Sigmoid colon (tissue), 7 donors: ENCODE data around the gene EPHX1. TPM values are rescaled to one million over a fixed set of nuclear protein-coding genes. Genes with fewer than 3 reads are reported as not detected.
A peak's percentile ranks its signal among the peaks of the same experiment; 100 is the strongest.

Experiments used
- DNase-seq: peaks from one replicate; pipeline ENCODE4 v3.0.0-alpha.2; 2019
- H3K27ac ChIP-seq, 4 donors: fragments of 200-600 bp; sonication (generic); one replicate each; pipeline ENCODE4 v1.5.1; 2016 to 2019; ENCODE audit warnings: mild to moderate bottlenecking in 1 of 4
- H3K27me3 ChIP-seq, 3 donors: fragments of 200-600 bp; sonication (generic); one replicate each; pipeline ENCODE4 v1.5.1; 2019; ENCODE audit warnings: mild to moderate bottlenecking in 1 of 3
- H3K36me3 ChIP-seq, 4 donors: fragments of 200-600 bp; sonication (generic); one replicate each; pipeline ENCODE4 v1.5.1; 2016 to 2019
- H3K4me1 ChIP-seq, 4 donors: fragments of 200-600 bp; sonication (generic); one replicate each; pipeline ENCODE4 v1.5.1; 2017 to 2019
- H3K4me3 ChIP-seq, 4 donors: fragments of 200-600 bp; sonication (generic); one replicate each; pipeline ENCODE4 v1.5.1; 2017 to 2019; ENCODE audit warnings: mild to moderate bottlenecking in 2 of 4, moderate library complexity in 1 of 4
- H3K9me3 ChIP-seq, 4 donors: fragments of 200-600 bp in 3 of 4; sonication (generic) in 3 of 4; one replicate each; pipeline versions ENCODE4 v1.5.1 to v1.6.1; 2013 to 2019
- EP300 ChIP-seq, 4 donors: sonication (generic); formaldehyde crosslinking; IDR thresholded peaks; one replicate each; pipeline ENCODE4 v1.6.1; 2017; ENCODE audit warnings: antibody characterized with exemption in 4 of 4
- POLR2A ChIP-seq, 2 donors: fragments of 450-650 bp; IDR thresholded peaks; one replicate each; pipeline ENCODE4 v1.6.1; 2016; ENCODE audit warnings: antibody characterized with exemption in 2 of 2, mild to moderate bottlenecking in 2 of 2, moderate library complexity in 2 of 2
- POLR2AphosphoS5 ChIP-seq, 4 donors: sonication (generic); formaldehyde crosslinking; IDR thresholded peaks; one replicate each; pipeline ENCODE4 v1.6.1; 2017; ENCODE audit warnings: antibody characterized with exemption in 4 of 4
- WGBS, 2 donors: extraction: QIAGEN DNeasy Blood & Tissue Kit; methylation state at CpG; one replicate each; pipeline ENCODE4 v1.1.7; 2013; 5-methylcytosine and 5-hydroxymethylcytosine counted together
- intact Hi-C: fragments of 100-400 bp; cut with DNase I; formaldehyde crosslinking; loops from one replicate; pipeline ENCODE4 v1.15.1; 2023
- polyA plus RNA-seq, 3 donors: library from polyadenylated mRNA; stranded (reverse); fragments of 200-250 nt; gene quantifications; one replicate each; pipeline ENCODE4 v1.2.3, GENCODE V29; 2013
- total RNA-seq, 4 donors: library from RNA; depleted of rRNA; stranded (reverse); fragments of >200 nt; gene quantifications; one replicate each; pipeline ENCODE4 v1.1.0, GENCODE V29; 2016
- TF ChIP-seq, protein P1 (sequence below), 4 experiments: fragments of 450-650 bp in 3 of 4; fragments of 200-600 bp in 1 of 4; IDR thresholded peaks; one replicate each; pipeline ENCODE4 v1.5.1; 2016 to 2019; ENCODE audit warnings: antibody characterized with exemption in 4 of 4, mild to moderate bottlenecking in 3 of 4, moderate library complexity in 2 of 4
- donor health status: healthy with polysubstance abuse.
- donor health status: Bipolar disorder and iron deficiency.
- donor health status: healthy.

Gene EPHX1
- total and polyA plus RNA-seq, 7 donors: 6.9 to 78.9 (median 43.6) TPM

DNA sequence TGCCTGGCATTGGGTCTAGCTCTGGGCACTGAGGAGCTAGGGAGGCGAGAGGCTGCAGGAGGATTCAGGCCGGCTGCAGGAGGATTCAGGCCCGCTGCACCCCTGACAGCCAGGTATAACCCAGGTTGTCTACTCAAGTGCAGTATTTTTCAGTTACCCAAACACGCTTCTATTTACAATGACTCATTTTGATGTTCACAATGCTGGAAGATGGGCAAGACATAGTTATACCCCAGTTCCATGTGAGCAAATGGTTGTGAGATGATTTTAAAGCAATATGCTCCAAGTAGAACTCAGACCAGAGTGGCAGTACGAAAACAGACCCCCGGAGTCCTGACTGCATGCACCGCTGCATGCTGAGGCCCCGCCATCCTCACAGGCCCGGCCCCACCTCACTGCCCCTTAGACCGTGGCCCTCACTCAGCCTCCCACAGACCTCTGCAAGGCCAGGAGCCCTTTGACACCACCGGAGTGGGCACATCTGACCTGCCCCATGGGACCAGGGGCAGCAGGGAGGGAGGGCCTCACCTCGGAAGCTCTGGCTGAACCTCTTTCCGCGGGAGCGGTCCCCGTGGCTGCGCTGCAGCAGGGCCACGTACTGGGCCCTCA, 78.5 kb downstream of the EPHX1 start:
- TF ChIP-seq EP300 (IDR thresholded peaks at IDR 0.05) (no peak), POLR2A (IDR thresholded peaks at IDR 0.05) (no peak), POLR2AphosphoS5 (IDR thresholded peaks at IDR 0.05) (no peak)
- TF ChIP-seq, protein P1, sequence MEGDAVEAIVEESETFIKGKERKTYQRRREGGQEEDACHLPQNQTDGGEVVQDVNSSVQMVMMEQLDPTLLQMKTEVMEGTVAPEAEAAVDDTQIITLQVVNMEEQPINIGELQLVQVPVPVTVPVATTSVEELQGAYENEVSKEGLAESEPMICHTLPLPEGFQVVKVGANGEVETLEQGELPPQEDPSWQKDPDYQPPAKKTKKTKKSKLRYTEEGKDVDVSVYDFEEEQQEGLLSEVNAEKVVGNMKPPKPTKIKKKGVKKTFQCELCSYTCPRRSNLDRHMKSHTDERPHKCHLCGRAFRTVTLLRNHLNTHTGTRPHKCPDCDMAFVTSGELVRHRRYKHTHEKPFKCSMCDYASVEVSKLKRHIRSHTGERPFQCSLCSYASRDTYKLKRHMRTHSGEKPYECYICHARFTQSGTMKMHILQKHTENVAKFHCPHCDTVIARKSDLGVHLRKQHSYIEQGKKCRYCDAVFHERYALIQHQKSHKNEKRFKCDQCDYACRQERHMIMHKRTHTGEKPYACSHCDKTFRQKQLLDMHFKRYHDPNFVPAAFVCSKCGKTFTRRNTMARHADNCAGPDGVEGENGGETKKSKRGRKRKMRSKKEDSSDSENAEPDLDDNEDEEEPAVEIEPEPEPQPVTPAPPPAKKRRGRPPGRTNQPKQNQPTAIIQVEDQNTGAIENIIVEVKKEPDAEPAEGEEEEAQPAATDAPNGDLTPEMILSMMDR (IDR thresholded peaks at IDR 0.05): no peak
- peaks cover 0 to 12% (median under 1%) of the 10 kb centered on the region in 4 donors for H3K4me1 ChIP-seq
- H3K27ac ChIP-seq: no peak overlapping the region
- no peaks in the 10 kb centered on the region for H3K36me3 ChIP-seq
- no peaks in the 10 kb centered on the region for H3K9me3 ChIP-seq
- intact Hi-C loops: no loop called here
- H3K4me3 ChIP-seq: no peak overlapping the region
- H3K27me3 ChIP-seq: no peaks in the 10 kb centered on the region
- DNase-seq: no peak
- 20 to 71% methylated on average over 18 of the region's 18 CpGs for WGBS, 2 donors

DNA sequence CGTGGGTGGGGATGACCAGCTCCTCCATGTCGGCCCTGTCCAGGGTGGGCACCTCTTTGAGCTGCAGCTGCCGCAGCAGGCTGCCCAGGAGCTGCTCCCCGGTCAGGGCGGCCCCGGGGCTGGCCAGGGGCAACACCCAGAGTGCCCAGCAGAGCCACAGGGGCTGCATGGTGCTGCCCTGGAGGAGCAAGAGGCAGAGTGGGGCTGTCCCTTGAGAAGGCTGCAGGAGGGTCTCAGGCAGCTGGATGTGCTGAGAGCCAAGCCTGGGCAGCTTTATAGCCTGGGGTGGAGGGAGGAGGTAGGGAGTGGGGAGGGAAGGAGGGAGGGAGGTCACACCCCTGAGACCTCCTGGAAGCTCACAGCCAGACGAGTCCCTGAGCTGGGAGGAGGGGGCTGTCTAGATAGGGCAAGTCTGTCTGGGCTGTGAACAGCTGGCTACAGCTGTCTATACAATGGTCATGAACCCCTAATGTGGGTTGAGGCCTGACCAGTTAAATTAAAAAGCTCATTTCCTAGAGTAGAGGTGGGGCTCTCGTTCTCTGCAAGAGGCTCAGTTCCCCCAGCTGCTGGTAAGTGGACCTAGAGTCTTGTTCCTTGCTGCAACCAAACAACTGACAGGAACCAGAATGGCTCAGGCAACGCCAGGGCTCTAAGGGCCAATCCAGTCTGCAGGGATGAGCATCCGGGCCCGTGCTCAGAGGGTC, 79.1 kb downstream of the EPHX1 start, which contains the start of gene LEFTY1:
Gene LEFTY1 (minus strand): TSS at position 249 of the 704 bp plus-strand sequence. CDS start 80 bp downstream, at position 169.
- intact Hi-C loops: no loop called here
- Histone ChIP-seq H3K4me1 (peaks cover 0 to 6% (median 0%) of the 10 kb centered on the region in 4 donors), H3K9me3 (no peaks in the 10 kb centered on the region), H3K27me3 (no peaks in the 10 kb centered on the region), H3K27ac (no peak within 1 kb of the TSS), H3K4me3 (no peak within 1 kb of the TSS), H3K36me3 (no peaks in the 10 kb centered on the region)
- 14 to 58% methylated on average over 11 of the region's 11 CpGs for WGBS, 2 donors
- DNase-seq: no peak
- peak in 1 of 4 donors; percentile 45 for TF ChIP-seq POLR2AphosphoS5 (IDR thresholded peaks at IDR 0.05)
- TF ChIP-seq POLR2A (IDR thresholded peaks at IDR 0.05): peak in 1 of 2 donors; percentile 71
- no peak for TF ChIP-seq EP300 (IDR thresholded peaks at IDR 0.05)

DNA sequence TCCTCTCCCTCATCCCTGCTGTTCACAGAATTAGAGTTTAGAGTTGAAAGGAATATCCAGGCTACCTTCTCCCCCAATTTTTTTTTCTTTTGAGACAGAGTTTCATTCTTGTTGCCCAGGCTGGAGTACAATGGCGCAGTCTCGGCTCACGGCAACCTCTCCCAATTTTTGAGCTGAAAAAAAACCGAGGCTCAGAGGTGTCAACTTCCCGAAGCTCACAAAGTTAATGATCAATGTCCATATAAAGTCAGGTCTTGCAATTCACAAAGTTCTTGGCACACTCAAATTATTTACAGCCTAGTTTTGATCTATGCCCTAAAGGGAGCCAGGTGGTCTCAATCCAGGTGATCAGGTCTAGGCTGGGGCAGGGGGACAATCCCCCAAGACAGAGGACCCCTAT, 79.8 kb downstream of the EPHX1 start:
- 17 to 71% methylated on average over 5 of the region's 5 CpGs for WGBS, 2 donors
- DNase-seq: no peak
- H3K4me3 ChIP-seq: no peak overlapping the region
- H3K4me1 ChIP-seq: peaks cover 0 to 6% (median 0%) of the 10 kb centered on the region in 4 donors
- no peaks in the 10 kb centered on the region for H3K27me3 ChIP-seq
- no peak overlapping the region for H3K27ac ChIP-seq
- intact Hi-C loops: no loop called here
- no peak for TF ChIP-seq EP300 (IDR thresholded peaks at IDR 0.05)
- no peak for TF ChIP-seq POLR2AphosphoS5 (IDR thresholded peaks at IDR 0.05)
- H3K36me3 ChIP-seq: no peaks in the 10 kb centered on the region
- H3K9me3 ChIP-seq: no peaks in the 10 kb centered on the region

DNA sequence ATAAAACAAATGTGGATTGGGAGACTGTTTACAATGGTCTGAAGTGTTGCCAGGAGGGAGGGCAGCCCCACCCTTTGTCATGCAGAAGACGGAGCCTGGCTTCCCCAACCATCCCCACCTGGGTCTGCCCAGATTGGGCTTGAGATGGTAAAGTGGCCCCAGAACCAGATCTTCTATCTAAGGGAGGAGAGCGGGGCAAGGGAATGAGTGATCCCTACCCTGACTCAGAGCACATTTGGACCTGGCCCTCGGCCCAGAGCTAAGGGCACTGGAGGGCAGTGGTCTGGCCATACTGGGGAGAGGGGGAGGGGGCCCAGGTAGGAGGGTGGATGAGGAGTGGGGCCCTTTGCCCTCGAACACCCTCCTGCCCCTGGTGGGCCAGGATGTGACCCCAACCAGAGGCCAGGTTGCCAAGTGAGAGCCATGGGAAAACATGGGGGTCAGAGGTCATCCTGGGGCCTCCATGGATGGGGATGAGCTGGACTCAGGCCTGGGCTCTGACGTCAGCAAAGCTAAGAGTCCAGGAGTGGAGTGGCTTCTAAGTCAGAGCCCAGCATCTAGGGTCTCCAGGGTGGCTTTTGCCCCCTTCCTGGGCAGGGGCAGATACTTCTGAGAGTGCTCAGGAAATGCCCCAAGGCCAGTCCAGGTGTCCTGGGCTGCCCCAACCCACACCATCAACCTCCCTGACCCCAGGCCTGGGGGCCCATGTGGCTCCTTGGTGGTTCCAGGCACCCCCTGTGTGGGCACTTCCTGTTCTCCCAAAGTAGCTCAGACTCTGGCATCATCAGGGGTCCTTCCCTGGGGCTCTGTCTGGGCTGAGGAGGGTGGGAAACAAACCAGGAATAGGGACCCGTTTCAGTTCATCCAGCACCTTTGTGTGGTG, 80.7 kb downstream of the EPHX1 start:
- no peak for TF ChIP-seq POLR2AphosphoS5 (IDR thresholded peaks at IDR 0.05)
- TF ChIP-seq EP300 (IDR thresholded peaks at IDR 0.05): no peak
- Histone ChIP-seq H3K4me3 (no peak overlapping the region), H3K27me3 (no peaks in the 10 kb centered on the region), H3K36me3 (no peaks in the 10 kb centered on the region), H3K9me3 (no peaks in the 10 kb centered on the region), H3K4me1 (peaks cover 0 to 6% (median 0%) of the 10 kb centered on the region in 4 donors), H3K27ac (no peak overlapping the region)
- intact Hi-C loops: no loop called here
- 15 to 60% methylated on average over 6 of the region's 6 CpGs for WGBS, 2 donors
- DNase-seq: no peak

DNA sequence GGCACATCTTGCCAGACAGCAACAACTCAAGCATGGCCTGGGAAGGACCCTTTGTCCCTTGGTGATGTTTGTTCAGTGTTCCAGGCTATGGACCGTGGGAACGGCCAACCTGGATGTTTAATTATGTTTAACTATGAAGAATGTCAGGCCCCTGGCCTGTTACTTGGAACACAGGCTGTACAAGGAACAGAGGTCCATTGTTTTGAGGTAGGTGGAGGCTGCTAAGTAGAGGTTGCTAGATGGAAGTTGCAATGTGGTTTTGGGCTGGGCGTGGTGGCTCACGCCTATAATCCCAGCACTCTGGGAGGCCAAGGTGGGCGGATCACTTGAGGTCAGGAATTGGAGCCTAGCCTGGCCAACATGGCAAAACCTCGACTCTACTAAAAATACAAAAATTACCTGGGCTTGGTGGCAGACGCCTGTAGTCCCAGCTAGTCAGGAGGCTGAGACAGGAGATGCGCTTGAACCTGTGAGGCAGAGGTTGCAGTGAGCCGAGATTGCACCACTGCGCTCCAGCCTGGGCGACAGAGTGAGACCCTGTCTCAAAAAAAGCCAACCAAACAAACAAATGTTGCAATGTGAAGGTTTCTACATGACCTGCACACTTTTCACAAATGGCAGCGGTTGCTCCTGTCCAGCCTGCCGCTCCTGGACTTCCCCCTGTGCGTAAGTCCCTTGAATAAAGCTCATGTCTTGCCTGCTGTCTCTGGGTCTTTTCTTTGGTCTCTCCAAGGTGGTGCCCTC, 81.5 kb downstream of the EPHX1 start:
- no peaks in the 10 kb centered on the region for H3K27me3 ChIP-seq
- no peak overlapping the region for H3K4me3 ChIP-seq
- no peak overlapping the region for H3K27ac ChIP-seq
- intact Hi-C loops: no loop called here
- H3K9me3 ChIP-seq: no peaks in the 10 kb centered on the region
- no peaks in the 10 kb centered on the region for H3K36me3 ChIP-seq
- DNase-seq: no peak
- peaks cover 0 to 6% (median 0%) of the 10 kb centered on the region in 4 donors for H3K4me1 ChIP-seq
- TF ChIP-seq POLR2AphosphoS5 (IDR thresholded peaks at IDR 0.05): no peak
- TF ChIP-seq, protein P1 (IDR thresholded peaks at IDR 0.05): no peak
- no peak for TF ChIP-seq POLR2A (IDR thresholded peaks at IDR 0.05)
- TF ChIP-seq EP300 (IDR thresholded peaks at IDR 0.05): no peak
- 24 to 78% methylated on average over 14 of the region's 14 CpGs for WGBS, 2 donors
